ENCODE measurements around the gene SGMS1.
"Not testable (repeated sequence)": the region's sequence is repeated elsewhere in the genome, so short reads cannot be mapped to it uniquely, and the experiment has no call there.

The SGMS1 gene

GRCh38 chr10:50360077-50360850 lies 263.5 kb downstream of the SGMS1 start:
- DNase-seq: peak; percentile 44

DNA sequence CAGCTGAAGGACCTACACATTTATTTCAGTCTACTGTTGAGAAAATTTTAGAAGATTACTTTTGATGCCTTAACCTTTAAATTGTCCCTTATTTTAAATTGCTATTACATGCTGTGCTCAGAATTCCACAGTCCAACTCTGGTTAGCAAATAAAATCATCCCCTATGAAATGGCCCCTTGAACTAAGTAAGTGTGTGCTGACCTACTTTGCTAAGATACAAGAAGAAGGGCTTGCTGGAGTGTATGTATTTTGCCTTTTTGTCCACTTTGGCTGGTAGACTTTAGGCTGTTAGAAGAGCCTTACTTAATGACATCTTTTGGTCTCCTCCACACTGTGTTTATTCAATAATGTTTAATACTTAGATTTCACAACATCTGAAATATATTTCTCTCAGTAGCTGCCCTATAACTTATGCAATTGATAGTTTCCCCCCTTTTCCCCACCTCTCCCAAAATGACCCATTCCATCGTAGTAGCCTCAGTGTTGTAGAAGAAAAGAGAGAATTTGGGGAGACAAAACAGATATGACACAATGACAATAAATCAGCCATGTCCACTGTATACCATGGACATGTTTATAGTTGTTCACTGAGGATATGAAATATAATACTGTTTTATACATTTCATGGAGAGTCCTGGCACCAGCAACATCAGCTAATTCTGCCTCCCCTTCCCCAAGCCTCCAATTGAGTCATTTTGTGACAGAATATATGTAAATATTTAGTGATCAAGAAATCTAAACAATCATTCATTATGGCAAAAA lies 264.6 kb downstream of the SGMS1 start:
- no peak for DNase-seq

DNA sequence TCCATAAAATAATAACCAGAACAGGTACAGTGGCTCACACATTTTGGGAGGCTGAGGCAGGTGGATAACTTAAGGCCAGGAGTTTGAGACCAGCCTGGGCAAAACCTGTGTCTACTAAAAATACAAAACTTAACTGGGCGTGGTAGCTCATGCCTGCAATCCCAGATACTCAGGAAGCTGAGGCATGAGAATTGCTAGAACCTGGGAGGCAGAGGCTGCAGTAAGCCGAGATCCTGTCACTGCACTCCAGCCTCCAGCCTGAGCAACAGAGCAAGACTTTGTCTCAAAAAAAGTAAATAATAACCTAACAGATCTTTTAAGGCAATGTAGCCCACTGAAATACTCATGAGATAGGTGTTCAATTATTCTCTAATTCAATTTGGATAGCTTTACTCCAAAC lies 265.3 kb downstream of the SGMS1 start:
- DNase-seq: no peak

DNA sequence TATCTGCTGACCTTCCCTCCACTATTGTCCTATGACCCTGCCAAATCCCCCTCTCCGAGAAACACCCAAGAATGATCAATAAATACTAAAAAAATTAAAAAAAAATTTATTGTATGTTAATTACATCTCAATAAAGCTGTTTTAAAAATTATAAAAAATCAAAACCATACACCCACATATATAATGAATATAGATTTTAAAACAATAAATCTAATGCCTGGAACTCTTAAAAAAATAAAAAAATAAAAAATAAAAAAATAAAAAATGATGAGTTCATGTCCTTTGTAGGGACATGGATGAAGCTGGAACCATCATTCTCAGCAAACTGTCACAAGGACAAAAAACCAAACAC lies 267.3 kb downstream of the SGMS1 start:
- not testable (repeated sequence) for DNase-seq

DNA sequence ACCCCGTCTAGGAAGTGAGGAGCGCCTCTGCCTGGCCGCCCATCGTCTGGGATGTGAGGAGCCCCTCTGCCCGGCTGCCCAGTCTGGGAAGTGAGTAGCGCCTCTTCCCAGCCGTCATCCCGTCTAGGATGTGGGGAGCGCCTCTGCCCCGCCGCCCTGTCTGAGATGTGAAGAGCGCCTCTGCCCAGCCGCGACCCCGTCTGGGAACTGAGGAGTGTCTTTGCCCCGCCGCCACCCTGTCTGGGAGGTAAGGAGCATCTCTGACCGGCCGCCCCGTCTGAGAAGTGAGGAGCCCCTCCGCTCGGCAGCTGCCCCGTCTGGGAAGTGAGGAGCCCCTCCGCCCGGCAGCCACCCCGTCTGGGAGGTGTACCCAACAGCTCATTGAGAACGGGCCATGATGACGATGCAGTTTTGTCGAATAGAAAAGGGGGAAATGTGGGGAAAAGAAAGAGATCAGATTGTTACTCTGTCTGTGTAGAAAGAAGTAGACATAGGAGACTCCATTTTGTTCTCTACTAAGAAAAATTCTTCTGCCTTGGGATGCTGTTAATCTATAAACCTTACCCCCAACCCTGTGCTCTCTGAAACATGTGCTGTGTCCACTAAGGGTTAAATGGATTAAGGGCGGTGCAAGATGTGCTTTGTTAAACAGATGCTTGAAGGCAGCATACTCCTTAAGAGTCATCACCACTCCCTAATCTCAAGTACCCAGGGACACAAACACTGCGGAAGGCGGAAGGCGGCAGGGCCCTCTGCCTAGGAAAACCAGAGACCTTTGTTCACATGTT lies 267.9 kb downstream of the SGMS1 start:
- DNase-seq: not testable (repeated sequence)

DNA sequence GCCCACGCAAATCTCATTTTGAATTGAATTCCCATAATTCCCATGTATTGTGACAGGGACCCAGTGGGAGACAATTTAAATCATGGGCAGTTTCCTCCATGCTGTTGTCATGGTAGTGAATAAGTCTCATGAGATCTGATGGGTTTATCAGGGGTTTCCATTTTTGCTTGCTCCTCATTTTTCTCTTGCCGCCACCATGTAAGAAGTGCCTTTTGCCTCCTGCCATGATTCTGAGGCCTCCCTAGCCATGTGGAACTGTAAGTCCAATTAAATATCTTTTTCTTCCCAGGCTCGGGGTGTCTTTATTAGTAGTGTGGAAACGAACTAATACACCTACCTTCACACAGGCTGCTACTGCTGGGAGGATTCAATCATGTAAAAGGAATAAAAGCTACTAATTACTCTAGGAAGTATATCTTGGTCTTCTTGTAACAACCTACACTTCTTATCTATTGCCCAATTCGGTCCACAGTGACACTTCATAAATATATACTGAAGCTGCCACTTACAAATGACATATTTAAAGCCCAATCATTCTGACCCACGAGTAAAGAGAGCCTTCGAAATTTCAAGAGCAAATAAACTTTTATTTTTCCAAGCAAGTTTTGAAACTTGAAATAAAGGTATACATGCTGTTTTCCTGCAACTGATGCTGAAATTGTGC lies 272.1 kb downstream of the SGMS1 start:
- no peak for DNase-seq

- DNase-seq: no peak
These were observed 273.4 kb downstream of the SGMS1 start for GRCh38 chr10:50350366-50350765.

GRCh38 chr10:50349554-50349953 lies 274.2 kb downstream of the SGMS1 start:
- DNase-seq: no peak

- no peak for DNase-seq
These were observed 276.4 kb downstream of the SGMS1 start for GRCh38 chr10:50347394-50347802.

GRCh38 chr10:50346942-50347341 lies 276.8 kb downstream of the SGMS1 start:
- no peak for DNase-seq

DNA sequence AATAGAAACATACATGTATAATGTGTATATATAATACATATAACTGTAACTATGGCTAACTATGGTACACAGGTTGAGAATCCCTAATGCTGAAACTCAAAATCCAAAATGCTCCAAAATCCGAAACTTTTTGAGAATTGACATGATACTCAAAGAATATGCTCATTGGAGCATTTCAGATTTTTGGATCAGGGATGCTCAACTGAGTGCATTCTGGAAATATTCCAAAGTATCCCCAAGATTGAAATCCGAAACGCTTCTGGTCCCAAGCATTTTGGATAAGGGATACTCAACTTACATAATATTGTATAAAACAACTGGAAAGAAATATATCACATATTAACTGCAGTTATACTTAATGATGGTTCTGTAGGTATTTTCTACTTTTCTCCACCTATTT lies 278.2 kb downstream of the SGMS1 start:
- no peak for DNase-seq

DNA sequence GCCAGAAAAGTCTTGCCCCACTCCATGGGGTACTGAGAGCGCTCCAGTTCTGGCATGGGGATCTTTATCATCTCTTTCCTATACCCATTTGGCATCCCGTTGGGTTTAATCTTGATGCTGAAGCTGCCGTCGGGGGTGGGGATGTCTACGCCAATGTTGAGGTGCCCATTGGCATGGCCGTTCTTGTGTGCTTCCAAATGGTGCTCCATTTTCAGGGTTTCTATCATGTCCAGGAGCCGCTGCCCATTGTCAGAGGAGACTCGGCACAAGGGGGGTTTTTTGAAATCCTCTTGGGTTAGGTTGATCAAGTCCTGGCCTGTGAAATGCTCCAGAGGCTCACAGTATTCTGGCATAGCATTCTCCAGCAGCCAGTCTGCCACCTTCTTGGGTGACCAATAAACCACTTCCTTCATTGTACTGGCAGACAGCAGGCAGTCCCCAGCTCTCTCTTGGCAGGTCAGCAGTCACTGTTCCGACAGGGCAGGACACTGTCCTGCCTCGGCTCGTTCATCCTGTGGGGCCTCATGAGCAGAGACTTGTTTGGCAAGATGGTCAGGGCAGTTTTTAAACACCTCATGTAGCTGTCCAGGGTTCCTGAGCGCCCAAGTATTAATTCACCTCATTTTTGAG lies 279.9 kb downstream of the SGMS1 start:
- no peak for DNase-seq

DNA sequence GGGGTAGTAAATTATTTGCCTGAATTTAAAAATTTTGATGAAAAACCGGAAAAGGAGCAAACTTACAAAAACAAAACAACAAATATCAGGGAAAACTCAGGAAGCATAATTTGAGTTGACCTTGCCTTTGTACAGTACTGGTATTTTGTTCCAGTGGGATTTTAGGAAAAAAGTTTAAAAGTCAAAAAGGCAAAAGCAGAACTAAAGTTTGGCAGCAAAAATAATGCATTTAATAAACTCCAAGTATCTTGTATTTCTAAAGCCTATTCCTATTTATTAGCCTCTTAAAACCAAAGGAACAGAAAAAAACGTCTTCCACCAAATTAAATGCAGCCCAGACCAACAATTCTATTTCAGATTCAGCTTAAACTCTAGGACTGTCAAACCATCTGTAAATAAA lies 281.8 kb downstream of the SGMS1 start:
- DNase-seq: no peak

GRCh38 chr10:50336140-50336539 lies 287.6 kb downstream of the SGMS1 start:
- no peak for DNase-seq

DNA sequence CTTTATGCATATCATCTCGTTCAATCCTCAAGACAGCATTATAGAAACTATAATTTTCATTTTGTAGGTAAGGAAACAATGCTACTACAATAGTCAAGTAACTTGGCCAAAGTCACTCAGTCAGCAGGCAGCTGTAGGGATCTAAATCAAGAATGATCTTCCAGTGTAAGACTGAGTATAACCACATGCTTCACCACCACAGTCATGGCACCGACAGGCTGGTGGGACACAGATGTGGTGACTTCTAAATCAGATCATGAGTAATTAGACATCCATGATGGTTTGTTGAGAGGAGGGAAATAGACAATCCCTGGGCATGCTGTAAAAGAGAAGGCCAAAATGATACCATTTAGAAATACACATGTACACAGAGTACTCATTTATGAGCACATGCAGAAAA lies 288.4 kb downstream of the SGMS1 start:
- DNase-seq: no peak

GRCh38 chr10:50334273-50334672 lies 289.5 kb downstream of the SGMS1 start:
- DNase-seq: no peak

DNA sequence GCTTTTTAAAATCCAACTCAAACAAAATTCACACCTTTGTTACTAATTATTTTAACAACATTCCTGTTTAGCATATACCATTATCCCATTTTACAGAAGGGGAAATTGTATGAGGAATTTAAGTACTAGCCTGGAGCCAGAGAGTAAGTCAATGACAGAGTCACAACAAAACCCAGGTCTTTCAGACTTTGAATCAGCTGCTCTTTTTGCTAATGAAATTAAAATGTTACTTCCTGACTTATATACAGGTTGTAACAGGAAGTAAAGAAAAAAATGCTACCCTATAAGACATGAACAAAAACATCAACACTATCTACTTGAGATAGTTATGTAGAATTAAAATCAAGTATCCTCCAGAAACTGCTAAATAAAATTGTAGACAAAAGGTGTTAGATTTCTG lies 289.9 kb downstream of the SGMS1 start:
- DNase-seq: no peak

DNA sequence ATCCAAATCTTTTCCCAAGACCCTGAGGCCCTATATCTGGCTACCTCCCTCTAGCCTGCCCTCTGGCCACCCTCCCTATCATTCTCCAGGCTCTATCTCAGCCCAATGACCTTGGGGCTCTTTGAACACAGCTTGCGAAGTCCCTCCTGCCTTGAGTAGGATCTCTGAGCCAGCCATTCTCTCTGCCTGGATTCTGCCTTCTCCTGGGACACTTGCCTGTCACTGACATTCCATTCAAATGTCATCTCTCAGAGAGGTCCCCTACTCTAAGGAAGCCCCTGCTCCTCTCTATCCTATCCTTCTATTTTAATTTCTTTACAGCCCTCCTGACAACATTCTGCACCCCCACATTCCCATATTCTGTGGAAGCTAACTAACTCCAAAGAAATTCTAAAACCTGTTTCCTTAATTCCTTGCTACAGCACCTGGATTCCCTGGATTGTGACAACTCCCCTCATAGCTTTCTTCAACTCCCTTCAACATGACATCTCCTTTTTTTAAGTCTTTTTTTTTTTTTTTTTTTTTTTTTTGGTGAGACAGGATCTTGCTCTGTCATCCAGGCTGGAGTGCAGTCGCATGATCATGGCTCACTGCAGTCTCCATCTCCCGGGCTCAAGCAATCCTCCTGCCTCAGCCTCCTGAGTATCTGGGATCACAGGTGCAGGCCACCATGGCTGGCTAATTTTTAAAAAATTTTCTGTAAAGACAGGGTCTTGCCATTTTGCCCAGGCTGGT lies 291.5 kb downstream of the SGMS1 start:
- no peak for DNase-seq

- no peak for DNase-seq
These were observed 292.3 kb downstream of the SGMS1 start for GRCh38 chr10:50331486-50331885.

GRCh38 chr10:50326757-50327701 lies 296.7 kb downstream of the SGMS1 start:
- no peak for DNase-seq

DNA sequence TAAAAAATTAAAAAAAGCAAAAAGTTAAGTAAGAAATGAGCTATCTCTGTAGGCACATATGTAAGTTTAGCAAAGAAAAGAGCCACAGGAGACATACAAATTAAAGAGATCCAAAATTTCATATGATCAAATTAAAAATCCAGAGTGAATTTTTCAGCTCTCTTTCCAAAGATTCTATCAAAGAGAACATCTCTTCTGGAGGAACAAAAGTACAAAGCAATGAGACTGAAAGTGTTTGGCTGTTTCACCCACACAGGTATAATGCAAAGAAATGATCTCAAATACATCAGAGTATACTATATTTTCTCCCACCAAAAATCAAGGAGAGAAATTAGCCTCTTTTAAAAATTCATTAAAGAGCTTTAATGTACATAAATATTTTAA lies 297.6 kb downstream of the SGMS1 start:
- DNase-seq: no peak

All from midbrain (tissue), 1 donor.